Glomerular endothelial cell (primary cell): ENCODE results near the gene B3GAT3. TPM values are rescaled to one million over a fixed set of nuclear protein-coding genes. Genes with fewer than 3 reads are reported as not detected.
"Not testable (repeated sequence)": the region's sequence is repeated elsewhere in the genome, so short reads cannot be mapped to it uniquely, and the experiment has no call there.

Source experiments
- DNase-seq: peaks from one replicate; pipeline ENCODE4 v3.0.0-alpha.2; 2011; ENCODE audit warnings: low read depth, low spot score; ENCODE audit errors: extremely low read depth
- total RNA-seq: library from RNA; depleted of rRNA; stranded (reverse); fragments of >200 nt; gene quantifications from 2 replicates; pipeline ENCODE4 v1.2.3, GENCODE V29; 2015

Gene B3GAT3
- total RNA-seq, 1 donor from 2014 or later = 42.5 TPM

- DNase-seq = no peak
Observed at GRCh38 chr11:62604460-62605120, 17.2 kb downstream of the B3GAT3 start.

GRCh38 chr11:62603776-62604299 lies 17.9 kb downstream of the B3GAT3 start:
- DNase-seq = no peak

DNA sequence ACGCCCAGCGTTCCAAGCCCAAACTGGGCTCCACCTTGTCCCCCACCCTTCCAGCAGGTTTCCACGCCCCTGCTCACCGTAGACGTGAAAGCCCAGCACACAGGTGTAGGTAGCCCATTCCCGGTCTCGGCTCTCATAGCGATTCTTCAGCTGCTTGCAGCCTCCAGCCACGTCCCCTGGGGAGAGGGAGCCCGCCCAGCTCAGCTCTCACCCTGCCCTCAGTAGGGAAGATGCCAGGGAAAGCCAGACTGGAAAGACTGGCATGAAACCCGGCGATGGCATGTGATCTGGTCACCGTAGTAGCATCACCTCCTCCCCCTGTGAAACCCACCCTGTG lies 18.7 kb downstream of the B3GAT3 start:
- DNase-seq = no peak

- DNase-seq = no peak
Observed at GRCh38 chr11:62602141-62603071, 19.4 kb downstream of the B3GAT3 start.

DNA sequence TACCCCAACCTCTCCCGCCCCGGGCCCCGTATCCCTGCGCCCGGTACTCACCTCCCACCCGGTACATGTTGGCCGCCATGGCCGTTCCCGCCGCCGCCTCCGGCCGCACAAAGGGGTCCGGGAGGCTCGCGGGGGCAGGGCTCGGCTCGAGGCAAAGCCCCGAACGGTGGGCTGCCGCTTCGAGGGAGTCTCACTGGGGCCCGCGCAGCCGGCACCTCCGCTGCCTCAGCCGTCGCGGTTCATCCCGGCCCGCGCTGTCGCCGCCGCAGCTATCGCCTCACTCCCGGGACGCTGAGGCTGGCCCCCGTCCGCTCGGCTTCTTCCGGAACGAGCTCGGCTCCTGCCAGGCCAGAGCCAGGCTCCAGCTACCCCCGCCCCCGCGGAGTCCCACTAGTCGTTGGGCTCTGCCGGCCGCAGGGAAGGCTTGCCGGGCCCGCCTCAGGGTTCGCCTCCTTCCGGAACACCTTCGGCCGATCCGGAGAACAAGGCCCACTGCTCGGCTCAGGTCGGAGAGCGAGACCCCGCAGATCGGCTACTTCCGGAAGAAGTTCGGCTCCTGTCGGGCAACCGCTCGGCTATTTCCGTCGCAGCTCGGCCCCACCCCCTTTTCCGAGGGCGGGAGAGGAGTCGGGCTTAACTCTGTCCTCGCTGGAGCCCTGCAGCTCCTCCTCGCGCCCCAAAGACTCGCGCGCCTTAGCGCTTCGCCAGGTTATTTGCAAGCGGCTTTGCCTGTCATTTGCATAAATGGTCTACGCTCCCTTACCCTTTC lies 20.2 kb downstream of the B3GAT3 start, which contains the start of gene MTA2:
Gene MTA2 (minus strand): TSS at position 494 of the 769 bp plus-strand sequence. CDS start 415 bp downstream, at position 79.
- DNase-seq = no peak

DNA sequence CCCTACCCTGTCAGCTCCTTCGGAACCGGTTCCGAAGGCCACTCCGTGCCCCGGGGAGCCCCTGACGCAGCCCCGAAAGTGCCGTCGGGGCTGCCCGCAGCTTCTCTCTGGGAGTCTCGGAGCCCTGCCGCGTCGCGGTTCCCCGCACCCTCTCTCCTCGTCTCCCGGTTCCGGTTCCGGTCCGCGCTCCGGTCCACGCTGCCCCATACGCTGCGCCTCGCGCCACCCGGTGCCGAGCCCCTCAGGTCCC lies 20.7 kb downstream of the B3GAT3 start:
- no peak for DNase-seq

- DNase-seq = no peak
Observed at GRCh38 chr11:62600367-62601121, 21.2 kb downstream of the B3GAT3 start.

DNA sequence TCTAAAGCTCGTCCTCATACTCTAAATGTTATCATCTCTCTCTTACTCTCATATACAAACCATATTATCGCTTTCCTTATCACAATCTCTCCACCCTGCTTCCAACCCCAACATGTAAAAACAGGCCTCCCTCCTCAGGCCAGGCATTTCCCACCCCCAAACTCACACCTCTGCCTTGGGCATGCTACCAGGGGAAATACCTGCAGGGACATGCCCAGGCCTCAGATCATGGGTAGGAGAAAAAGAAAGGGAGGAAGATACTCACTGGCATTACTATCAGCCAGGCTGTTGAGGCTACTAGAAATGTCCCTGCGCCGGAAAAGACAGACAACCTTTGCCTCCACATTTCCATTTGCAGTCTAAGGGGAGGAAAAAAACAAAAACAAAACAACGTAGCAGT lies 21.9 kb downstream of the B3GAT3 start:
- no peak for DNase-seq

- peak; percentile 94 for DNase-seq
Observed at GRCh38 chr11:62599069-62599696, 22.6 kb downstream of the B3GAT3 start.

DNA sequence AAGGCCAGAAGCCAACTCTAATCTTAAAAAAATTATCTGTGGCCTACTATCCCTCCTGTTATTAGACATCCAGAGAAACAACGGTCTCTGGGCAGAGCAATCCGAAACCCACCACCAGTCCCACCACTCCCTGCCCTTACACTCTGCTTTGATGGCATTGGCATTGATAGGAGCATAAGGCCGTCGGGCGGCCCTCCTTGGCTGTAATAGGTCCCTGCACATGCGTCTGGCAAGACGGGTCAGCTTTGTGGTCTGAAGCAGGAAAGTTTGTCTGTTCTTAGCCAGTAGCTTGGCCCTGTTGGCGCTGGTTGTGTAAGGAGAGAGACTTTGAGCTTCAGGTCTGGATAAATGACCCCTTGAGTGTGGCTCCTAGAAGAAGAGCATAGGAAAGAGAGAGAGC lies 26.7 kb downstream of the B3GAT3 start:
- DNase-seq = no peak

DNA sequence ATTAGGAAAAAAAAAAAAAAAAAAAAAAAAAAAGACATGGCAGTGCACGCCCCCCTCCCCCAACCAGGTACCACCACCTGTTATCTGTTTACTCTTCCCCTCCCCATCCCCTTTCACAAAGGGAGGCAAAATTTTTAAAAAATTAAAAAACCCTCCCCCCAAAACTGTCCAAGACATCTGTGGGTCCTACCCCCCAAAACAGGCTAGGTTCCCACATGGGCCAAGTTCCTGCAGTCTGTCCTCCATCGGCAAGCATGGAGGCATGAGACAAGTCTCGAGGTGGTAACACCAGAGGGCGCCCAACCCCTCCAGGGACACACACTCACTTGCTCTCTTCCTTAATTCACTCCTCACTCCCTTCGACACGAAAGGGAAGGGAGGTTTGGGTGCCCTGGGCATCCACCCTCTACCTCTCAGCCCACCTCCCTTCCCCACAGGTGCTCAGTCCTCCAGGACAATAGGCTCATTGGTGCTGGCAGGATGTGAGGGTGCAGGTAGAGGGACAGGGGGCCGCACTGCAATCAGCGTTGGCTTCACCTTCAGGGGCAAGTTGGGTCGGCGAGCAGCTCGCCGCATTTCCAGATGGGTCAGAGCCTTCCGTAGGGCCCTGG lies 28.2 kb downstream of the B3GAT3 start:
- no peak for DNase-seq

DNA sequence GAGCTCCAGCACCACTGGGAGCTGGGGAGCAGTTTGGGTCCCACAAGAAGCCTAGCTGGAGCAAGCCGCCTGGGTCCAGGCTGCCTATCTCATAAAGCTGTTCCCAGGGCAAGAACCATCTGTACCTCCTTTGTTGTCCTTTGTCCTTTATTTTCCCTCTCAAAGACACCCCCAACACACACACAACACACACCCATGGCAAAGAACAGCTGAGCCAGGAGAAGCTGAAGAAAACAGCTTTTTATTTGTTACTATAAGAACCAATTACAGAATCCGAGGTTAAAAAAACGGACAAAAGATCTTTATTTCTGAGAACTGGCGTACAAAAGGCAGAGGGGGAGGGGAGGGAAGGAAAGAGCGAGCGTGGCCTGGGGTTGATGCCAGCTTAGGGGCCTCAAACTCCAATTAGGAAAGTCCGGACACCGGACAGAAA lies 28.8 kb downstream of the B3GAT3 start:
- DNase-seq = no peak

- DNase-seq = no peak
Observed at GRCh38 chr11:62592146-62592815, 29.5 kb downstream of the B3GAT3 start.

DNA sequence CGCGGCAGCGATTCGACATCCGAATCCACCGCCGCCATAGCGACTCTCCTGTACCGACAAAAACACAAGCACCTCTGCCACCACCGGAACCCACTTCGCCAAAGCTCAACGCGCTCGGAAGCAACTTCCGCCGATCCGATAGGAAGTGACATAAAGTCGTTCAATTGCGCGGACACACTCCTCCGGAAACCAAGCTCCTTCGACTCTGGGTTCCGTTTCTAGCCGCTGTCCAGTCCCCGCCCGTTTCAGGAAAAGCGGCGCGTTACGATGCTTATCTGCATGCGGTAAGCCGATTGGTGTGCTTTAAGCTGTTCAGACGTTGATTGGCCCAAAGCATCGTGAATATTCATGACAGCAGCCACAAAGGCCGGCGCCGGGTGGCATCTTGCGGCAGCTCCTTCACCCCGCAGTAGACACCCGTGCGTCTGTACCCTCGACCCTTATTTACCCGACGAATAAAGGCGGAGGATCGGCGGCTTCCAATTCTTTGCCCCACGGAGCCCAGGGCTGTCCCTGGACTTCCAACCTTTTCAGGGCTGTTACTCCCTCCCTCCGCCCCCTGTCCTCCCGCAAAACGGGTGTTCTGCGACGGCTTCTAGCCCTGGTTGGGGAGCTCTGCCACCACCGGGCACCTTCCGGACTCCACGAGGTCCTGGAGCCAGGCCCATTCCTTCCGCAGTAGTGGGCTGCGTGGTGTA lies 30.2 kb downstream of the B3GAT3 start, which contains the start of gene TUT1:
Gene TUT1 (minus strand): TSS at position 76 of the 698 bp plus-strand sequence. CDS start 38 bp downstream, at position 38.
- peak; percentile 98 for DNase-seq

GRCh38 chr11:62588966-62589637 lies 32.7 kb downstream of the B3GAT3 start:
- DNase-seq = no peak

- DNase-seq = not testable (repeated sequence)
Observed at GRCh38 chr11:62585356-62585755, 36.4 kb downstream of the B3GAT3 start.

DNA sequence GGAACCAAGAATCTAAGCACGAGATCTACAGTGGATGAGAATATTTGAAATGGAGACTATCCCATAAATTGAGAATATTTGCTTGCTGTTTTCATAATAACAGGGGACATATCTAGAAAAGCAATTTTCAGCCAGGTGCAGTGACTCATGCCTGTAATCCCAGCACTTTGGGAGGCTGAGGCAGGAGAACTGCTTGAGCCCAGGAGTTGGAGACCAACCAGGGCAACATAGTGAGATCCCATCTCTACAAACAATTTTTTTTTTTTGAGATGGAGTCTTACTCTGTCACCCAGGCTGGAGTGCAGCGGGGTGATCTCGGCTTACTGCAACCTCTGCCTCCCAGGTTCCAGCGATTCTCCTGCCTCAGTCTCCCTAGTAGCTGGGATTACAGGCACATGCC lies 40.1 kb downstream of the B3GAT3 start:
- not testable (repeated sequence) for DNase-seq
